GM19397 (cell line): ENCODE data around the gene TMEM200C.
"Not testable (repeated sequence)": the region's sequence is repeated elsewhere in the genome, so short reads cannot be mapped to it uniquely, and the experiment has no call there.

Experiments used
- ATAC-seq: cut with Tn5 transposase; IDR thresholded peaks from one replicate; pipeline ENCODE4 v1.9.1; 2021; ENCODE audit warnings: mild to moderate bottlenecking, moderate library complexity; ENCODE audit not compliant: unreplicated experiment

The TMEM200C gene

GRCh38 chr18:5892823-5893431 lies 2.4 kb downstream of the TMEM200C start:
- ATAC-seq, result no peak

GRCh38 chr18:5891854-5892215 lies 3.5 kb downstream of the TMEM200C start:
- ATAC-seq, result no peak

GRCh38 chr18:5891184-5891853 lies 4.0 kb downstream of the TMEM200C start:
- ATAC-seq, result no peak

- ATAC-seq, result peak; percentile 89
Observed at GRCh38 chr18:5890331-5891183, 4.8 kb downstream of the TMEM200C start.

- ATAC-seq, result no peak
Observed at GRCh38 chr18:5885361-5885760, 10.0 kb downstream of the TMEM200C start.

GRCh38 chr18:5884375-5884774 lies 10.9 kb downstream of the TMEM200C start:
- no peak for ATAC-seq

GRCh38 chr18:5879479-5879882 lies 15.8 kb downstream of the TMEM200C start:
- ATAC-seq, result no peak

GRCh38 chr18:5876891-5877290 lies 18.4 kb downstream of the TMEM200C start:
- ATAC-seq, result no peak

- ATAC-seq, result no peak
Observed at GRCh38 chr18:5874336-5874735, 21.0 kb downstream of the TMEM200C start.

- no peak for ATAC-seq
Observed at GRCh38 chr18:5872886-5873285, 22.4 kb downstream of the TMEM200C start.

GRCh38 chr18:5871426-5871825 lies 23.9 kb downstream of the TMEM200C start:
- no peak for ATAC-seq

- ATAC-seq, result no peak
Observed at GRCh38 chr18:5868218-5868854, 27.0 kb downstream of the TMEM200C start.

- no peak for ATAC-seq
Observed at GRCh38 chr18:5865521-5865920, 29.8 kb downstream of the TMEM200C start.

- ATAC-seq, result not testable (repeated sequence)
Observed at GRCh38 chr18:5862127-5862526, 33.2 kb downstream of the TMEM200C start.

- ATAC-seq, result no peak
Observed at GRCh38 chr18:5857180-5857579, 38.1 kb downstream of the TMEM200C start.

- ATAC-seq, result no peak
Observed at GRCh38 chr18:5853253-5853652, 42.1 kb downstream of the TMEM200C start.

GRCh38 chr18:5851998-5852397 lies 43.3 kb downstream of the TMEM200C start:
- no peak for ATAC-seq

GRCh38 chr18:5842653-5843052 lies 52.7 kb downstream of the TMEM200C start:
- no peak for ATAC-seq

GRCh38 chr18:5841518-5841917 lies 53.8 kb downstream of the TMEM200C start:
- no peak for ATAC-seq

GRCh38 chr18:5840547-5840946 lies 54.8 kb downstream of the TMEM200C start:
- no peak for ATAC-seq

- ATAC-seq, result no peak
Observed at GRCh38 chr18:5840025-5840424, 55.3 kb downstream of the TMEM200C start.
